HG02852 (cell line): ENCODE data around the gene FSCB.
"Not testable (repeated sequence)": the region's sequence is repeated elsewhere in the genome, so short reads cannot be mapped to it uniquely, and the experiment has no call there.

Source experiments
- ATAC-seq: cut with Tn5 transposase; IDR thresholded peaks from one replicate; pipeline ENCODE4 v1.9.1; 2021; ENCODE audit warnings: mild to moderate bottlenecking, moderate library complexity; ENCODE audit not compliant: unreplicated experiment

FSCB gene

GRCh38 chr14:44507183-44507582, at the start of gene FSCB:
FSCB (minus strand) TSS chr14:44507283; CDS start chr14:44506987, 296 bp downstream.
- no peak for ATAC-seq

DNA sequence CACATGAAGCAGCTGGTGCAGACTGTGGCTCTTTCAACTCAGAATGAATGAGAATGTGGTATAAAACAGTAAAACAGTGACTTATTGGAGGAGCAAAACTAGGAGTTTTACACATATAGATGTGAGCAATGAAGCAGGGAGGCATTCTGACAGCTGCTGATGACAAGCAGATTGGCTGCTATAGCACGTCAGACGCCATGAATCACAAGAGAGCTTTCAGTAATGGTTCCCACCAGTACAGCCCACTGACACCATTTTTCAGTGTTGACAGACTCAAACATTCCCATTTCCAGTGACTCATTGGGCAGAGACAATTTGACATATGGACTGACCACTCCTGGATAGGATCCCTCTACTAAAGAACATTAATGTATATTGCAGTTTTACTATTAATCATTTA, 24.6 kb upstream of the FSCB start:
- ATAC-seq, result no peak

- ATAC-seq, result no peak
These were observed 23.4 kb upstream of the FSCB start for GRCh38 chr14:44530475-44530874.

DNA sequence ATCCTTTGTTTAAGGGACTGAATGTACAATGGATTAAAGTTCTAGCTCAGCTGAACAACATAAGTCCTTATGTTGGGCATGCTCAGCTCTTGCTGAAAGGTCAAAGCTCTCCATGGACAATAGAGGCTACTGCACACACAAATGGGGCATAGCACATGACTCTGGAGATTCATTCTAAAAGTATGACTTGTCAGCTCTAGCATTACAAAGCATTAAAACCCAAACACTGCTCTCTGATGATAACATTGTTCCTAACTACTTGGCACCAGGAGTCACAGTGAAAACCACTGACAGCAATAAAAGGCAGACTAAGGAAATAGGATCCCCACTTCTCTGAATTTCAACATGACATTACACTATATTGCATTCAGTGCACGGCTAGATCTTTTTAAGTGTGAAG, 21.9 kb upstream of the FSCB start:
- ATAC-seq, result no peak

DNA sequence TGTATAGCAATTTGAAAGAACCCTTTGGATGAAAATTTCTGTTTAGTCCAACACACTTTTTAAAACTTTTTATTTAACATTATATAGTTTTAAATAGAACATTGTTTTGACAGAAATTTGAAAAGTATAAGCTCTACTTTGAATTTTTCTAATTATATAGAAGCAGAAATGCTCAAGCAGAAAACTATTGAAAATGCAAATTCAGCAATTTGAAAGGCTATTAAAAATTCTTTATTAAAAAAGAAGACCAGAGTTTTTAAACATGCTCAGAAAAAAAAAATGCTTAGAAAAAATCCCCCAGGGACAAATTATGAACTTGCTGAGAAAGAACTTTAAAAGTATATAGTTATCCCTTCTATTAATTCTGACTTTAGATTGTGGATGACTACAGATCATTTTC, 21.1 kb upstream of the FSCB start:
- no peak for ATAC-seq

DNA sequence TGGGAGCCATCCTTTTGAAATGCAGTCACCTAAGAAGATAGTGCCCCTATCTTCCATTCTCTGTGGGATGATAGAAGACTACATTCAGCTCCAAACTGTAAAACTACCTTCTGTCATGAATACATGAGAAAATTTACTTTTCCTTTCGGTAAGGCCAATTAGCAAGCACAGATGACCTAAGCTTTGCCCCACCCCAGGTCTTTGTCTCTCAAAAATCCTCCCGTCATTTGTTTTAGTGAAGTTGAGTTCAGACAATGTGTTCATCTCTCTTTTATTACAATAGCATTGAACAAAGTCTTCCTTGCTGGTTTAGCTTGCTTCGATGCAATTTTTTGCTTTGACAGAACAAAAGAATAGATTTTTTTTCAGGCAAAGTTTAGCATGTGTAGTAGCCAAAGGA, 18.2 kb upstream of the FSCB start:
- no peak for ATAC-seq

DNA sequence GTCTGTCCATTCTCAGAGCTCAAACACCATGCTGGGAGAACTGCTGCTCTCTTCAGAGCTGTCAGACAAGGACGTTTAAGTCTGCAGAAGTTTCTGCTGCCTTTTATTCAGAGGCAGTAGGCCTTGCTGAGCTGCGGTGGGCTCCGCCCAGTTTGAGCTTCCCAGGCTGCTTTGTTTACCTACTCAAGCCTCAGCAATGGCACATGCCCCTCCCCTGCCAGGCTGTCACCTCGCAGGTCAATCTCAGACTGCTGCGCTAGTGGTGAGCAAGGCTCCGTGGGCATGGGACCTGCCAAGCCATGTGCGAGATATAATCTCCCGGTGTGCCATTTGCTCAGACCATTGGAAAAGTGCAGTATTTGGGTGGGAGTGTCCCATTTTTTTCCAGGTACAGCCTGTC, 8.6 kb upstream of the FSCB start:
- not testable (repeated sequence) for ATAC-seq

DNA sequence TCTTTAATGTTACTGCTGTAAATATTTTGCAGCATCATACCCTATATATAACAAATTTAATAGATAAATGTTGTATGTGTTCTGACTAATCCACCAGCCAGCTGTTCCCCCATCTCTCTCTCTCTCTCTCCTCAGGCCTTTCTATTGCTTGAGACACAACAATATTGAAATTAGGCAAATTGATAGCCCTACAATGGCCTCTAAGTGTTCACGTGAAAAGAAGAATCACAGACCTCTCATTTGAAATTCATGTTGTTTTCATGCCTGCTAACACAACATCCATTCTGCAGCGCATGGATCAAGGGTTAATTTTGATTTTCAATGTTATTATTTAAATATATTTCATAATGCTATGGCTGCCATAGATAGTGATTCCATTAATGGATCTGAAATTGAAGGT, 1.8 kb upstream of the FSCB start:
- no peak for ATAC-seq

GRCh38 chr14:44505588-44505987, 1.5 kb downstream of the FSCB start:
- no peak for ATAC-seq

DNA sequence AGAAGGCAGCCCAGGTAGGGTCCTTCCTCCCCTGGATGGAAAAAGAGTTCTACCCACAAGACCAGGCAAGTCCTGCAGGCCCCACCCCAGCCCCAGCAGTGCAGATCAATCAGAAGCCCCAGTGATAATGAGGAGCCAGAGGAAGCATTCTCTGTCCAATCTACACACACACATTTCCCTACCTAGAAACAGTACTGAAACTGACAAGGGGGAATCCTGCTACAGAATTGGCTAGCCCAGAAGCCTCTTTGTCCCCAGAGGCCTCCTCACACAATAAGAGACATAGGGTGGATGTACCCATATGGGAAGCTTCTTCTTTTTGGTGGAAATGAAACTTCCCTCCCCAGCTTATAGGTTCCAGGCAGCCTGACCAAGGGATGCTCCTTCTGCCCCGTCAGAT, 9.9 kb downstream of the FSCB start:
- ATAC-seq, result no peak

DNA sequence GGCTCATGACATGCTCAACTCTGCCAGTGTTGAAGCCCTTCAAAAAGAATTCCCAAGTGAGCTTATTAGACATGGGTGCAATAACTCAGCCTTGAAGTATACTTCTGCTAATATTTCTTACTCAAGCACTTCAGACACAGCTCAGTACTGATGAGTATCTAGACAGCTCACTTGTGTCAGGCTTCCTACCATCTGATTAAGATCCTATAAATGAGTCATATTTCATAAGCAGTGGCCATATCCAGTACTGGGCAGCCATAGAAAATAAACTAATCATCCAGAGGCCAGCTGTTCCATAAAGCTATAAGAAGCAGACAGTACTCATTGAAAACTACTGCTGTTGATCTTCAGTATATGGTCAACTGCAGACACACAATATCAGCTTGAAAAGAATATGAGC, 12.9 kb downstream of the FSCB start:
- ATAC-seq, result no peak

- no peak for ATAC-seq
These were observed 16.1 kb downstream of the FSCB start for GRCh38 chr14:44490966-44491365.

DNA sequence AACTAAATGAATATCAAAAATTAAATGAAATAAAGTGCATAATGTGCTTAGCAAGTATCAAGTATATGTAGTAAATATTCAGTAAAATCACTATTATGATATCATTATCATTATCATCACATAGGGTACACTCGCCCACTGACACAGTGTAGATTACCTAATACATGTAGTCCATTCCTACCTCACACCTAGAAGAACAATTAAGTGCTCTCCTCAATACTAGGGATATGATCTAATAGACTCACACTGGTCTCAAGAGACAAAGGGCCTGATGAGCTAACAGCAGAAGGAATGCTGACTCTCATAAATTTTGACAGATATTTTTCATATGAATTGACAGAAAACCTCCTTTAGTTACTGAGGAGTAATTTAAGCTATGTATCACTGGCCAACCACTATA, 29.1 kb downstream of the FSCB start:
- ATAC-seq, result no peak

DNA sequence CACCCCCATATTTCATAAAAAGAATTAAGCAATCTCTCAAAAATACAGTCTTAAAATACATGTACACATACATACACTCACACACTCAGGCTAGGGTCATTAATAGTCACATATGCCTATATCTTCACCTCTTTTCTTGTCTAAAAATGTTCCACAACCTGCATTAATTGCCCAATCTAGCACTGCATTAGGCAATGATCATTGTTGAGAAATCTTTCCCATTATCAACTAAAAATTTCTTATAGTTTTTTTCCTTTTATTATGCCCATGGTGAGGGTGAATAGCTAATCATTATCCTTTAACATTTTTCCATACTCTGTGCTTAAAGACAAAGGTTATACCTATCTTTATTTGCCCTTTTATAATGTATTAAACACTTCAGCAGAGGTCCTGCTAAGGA, 38.3 kb downstream of the FSCB start:
- no peak for ATAC-seq

GRCh38 chr14:44463356-44464004, 43.6 kb downstream of the FSCB start:
- no peak for ATAC-seq

DNA sequence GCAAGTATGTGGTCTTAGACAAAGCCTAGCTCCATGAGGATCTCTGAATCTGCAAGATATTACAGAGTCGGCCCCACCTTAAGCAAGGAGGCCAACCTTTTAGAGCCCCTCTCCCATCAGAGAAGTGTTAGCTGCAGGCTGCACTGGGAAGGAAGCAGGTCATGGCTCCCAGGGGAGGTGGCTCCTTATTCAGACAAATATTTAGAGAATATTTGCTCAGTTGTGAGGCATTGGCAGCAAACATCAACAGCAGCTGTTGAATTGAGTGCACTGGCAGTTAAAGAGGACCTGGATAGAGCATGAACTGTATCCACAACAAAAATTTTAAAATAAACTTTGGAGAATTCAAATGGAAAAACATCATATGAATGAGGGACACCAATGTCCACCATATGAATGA, 44.7 kb downstream of the FSCB start:
- no peak for ATAC-seq

- ATAC-seq, result no peak
These were observed 45.3 kb downstream of the FSCB start for GRCh38 chr14:44461811-44462210.
